Adrenal gland (tissue), 12 donors: Measurements from ENCODE around the gene SLC31A2. TPM values are rescaled to one million over a fixed set of nuclear protein-coding genes. Genes with fewer than 3 reads are reported as not detected.

Experiments used
- DNase-seq, 7 donors: peaks; one replicate each; pipeline ENCODE4 v3.0.0-alpha.2; 2019 to 2020
- H3K27ac ChIP-seq, 5 donors: fragments of 200-600 bp; sonication (generic) in 4 of 5; 1 replicate in 3 of 5; 2 replicates in 2 of 5; pipeline versions ENCODE4 v1.5.1 to v1.8.0; 2016 to 2020; ENCODE audit warnings: mild to moderate bottlenecking in 1 of 5
- H3K27me3 ChIP-seq: fragments of 200-600 bp; 2 replicates; pipeline ENCODE4 v1.8.0; 2021
- H3K36me3 ChIP-seq, 2 donors: fragments of 200-600 bp; replicated peaks in 1 of 2; 1 replicate in 1 of 2; 2 replicates in 1 of 2; pipeline versions ENCODE4 v1.5.1 to v1.8.0; 2018 to 2022
- H3K4me1 ChIP-seq, 2 donors: fragments of 200-600 bp; replicated peaks in 1 of 2; 1 replicate in 1 of 2; 2 replicates in 1 of 2; pipeline versions ENCODE4 v1.5.1 to v1.8.0; 2018 to 2021
- H3K4me3 ChIP-seq, 4 donors: fragments of 200-600 bp; sonication (generic) in 3 of 4; one replicate each; pipeline ENCODE4 v1.5.1; 2016 to 2018
- H3K9me3 ChIP-seq, 3 donors: fragments of 200-600 bp; sonication (generic) in 1 of 3; replicated peaks in 1 of 3; 1 replicate in 2 of 3; 2 replicates in 1 of 3; pipeline versions ENCODE4 v1.5.1 to v1.8.0; 2016 to 2021
- POLR2A ChIP-seq, 2 donors: fragments of 450-650 bp; IDR thresholded peaks; one replicate each; pipeline ENCODE4 v1.6.1; 2017; ENCODE audit warnings: antibody characterized with exemption in 2 of 2, mild to moderate bottlenecking in 2 of 2, moderate library complexity in 1 of 2
- WGBS, 4 donors: extraction: QIAGEN DNeasy Blood & Tissue Kit in 2 of 4; methylation state at CpG; one replicate each; pipeline versions ENCODE4 v1.1.5 to v1.1.7; 2013 to 2017; 5-methylcytosine and 5-hydroxymethylcytosine counted together
- intact Hi-C, 2 donors: fragments of 100-400 bp; cut with DNase I; formaldehyde crosslinking; loops; one replicate each; pipeline versions ENCODE4 v1.14.1 to v1.15.0; 2022 to 2023
- polyA plus RNA-seq, 3 donors: library from polyadenylated mRNA; stranded (reverse); fragments of 200-250 nt in 2 of 3; fragments of 350-450 nt in 1 of 3; fragmentation: Illumina TruSeq in 1 of 3; extraction: RNeasy Lipid Tissue Mini Kit (QIAGEN cat#74804) in 1 of 3; gene quantifications; one replicate each; pipeline ENCODE4 v1.2.3, GENCODE V29; 2013 to 2014
- total RNA-seq, 9 donors: library from RNA; depleted of rRNA in 4 of 9; stranded (reverse); fragments of >200 nt in 4 of 9; fragments of 120-200 nt in 1 of 9; fragmentation: NEBNext Ultra II Directional in 1 of 9; extraction: Animal tissue kit (Norgen Biotek cat#: 25700) in 1 of 9; gene quantifications; one replicate each; pipeline versions ENCODE4 v1.1.0 to v1.2.4, GENCODE V29; 2013 to 2023
- TF ChIP-seq, protein P1 (sequence below), 6 experiments: fragments of 450-650 bp in 4 of 6; fragments of 200-600 bp in 2 of 6; sonication (generic) in 1 of 6; IDR thresholded peaks; 1 replicate in 5 of 6; 2 replicates in 1 of 6; pipeline versions ENCODE4 v1.5.1 to v1.8.0; 2016 to 2021; ENCODE audit warnings: antibody characterized with exemption in 6 of 6, mild to moderate bottlenecking in 2 of 6, moderate library complexity in 1 of 6
- donor health status: healthy with polysubstance abuse.
- donor health status: Bipolar disorder and iron deficiency.
- donor health status: DM: yes; HTN: yes; CAD: no.
- donor health status: DM: no; HTN: no; CAD: no.
- donor health status: DM: no; HTN: no; CAD: no.
- donor health status: DM: yes; HTN: yes; CAD: no.

SLC31A2 gene
- total and polyA plus RNA-seq, 12 donors = 9.1 to 50.8 (median 20.9) TPM

- no peaks in the 10 kb centered on the region for H3K9me3 ChIP-seq
- peak overlapping the region in 1 of 5 donors; percentile 23 for H3K27ac ChIP-seq
- no peak overlapping the region for H3K4me3 ChIP-seq
- H3K4me1 ChIP-seq = no peaks in the 10 kb centered on the region
- peaks cover 0 to 74% of the 10 kb centered on the region in 2 donors for H3K36me3 ChIP-seq
- TF ChIP-seq, protein P1, sequence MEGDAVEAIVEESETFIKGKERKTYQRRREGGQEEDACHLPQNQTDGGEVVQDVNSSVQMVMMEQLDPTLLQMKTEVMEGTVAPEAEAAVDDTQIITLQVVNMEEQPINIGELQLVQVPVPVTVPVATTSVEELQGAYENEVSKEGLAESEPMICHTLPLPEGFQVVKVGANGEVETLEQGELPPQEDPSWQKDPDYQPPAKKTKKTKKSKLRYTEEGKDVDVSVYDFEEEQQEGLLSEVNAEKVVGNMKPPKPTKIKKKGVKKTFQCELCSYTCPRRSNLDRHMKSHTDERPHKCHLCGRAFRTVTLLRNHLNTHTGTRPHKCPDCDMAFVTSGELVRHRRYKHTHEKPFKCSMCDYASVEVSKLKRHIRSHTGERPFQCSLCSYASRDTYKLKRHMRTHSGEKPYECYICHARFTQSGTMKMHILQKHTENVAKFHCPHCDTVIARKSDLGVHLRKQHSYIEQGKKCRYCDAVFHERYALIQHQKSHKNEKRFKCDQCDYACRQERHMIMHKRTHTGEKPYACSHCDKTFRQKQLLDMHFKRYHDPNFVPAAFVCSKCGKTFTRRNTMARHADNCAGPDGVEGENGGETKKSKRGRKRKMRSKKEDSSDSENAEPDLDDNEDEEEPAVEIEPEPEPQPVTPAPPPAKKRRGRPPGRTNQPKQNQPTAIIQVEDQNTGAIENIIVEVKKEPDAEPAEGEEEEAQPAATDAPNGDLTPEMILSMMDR (IDR thresholded peaks at IDR 0.05) = no peak
- no peak for TF ChIP-seq POLR2A (IDR thresholded peaks at IDR 0.05)
- no peak for DNase-seq
- intact Hi-C loops = no loop called here
- no peaks in the 10 kb centered on the region for H3K27me3 ChIP-seq
- 80 to 89% (median 84%) methylated on average over 2 of the region's 2 CpGs for WGBS, 4 donors
Observed at GRCh38 chr9:113205432-113205831, 54.6 kb downstream of the SLC31A2 start.

- Histone ChIP-seq H3K4me1 (no peaks in the 10 kb centered on the region), H3K9me3 (no peaks in the 10 kb centered on the region), H3K4me3 (no peak overlapping the region), H3K27me3 (no peaks in the 10 kb centered on the region), H3K27ac (peak overlapping the region in 1 of 5 donors; percentile 23), H3K36me3 (peaks cover 0 to 74% of the 10 kb centered on the region in 2 donors)
- no peak for DNase-seq
- intact Hi-C loops = no loop called here
- 92 to 97% (median 94%) methylated on average over 1 of the region's 1 CpG for WGBS, 4 donors
- TF ChIP-seq, protein P1 (IDR thresholded peaks at IDR 0.05) = no peak
- TF ChIP-seq POLR2A (IDR thresholded peaks at IDR 0.05) = no peak
Observed at GRCh38 chr9:113205861-113206260, 55.1 kb downstream of the SLC31A2 start.

- Histone ChIP-seq H3K4me3 (no peak overlapping the region), H3K27ac (peak overlapping the region in 2 of 5 donors; percentile 53 to 59), H3K36me3 (peaks cover 0 to 46% of the 10 kb centered on the region in 2 donors), H3K9me3 (no peaks in the 10 kb centered on the region), H3K4me1 (peaks cover 0 to 18% of the 10 kb centered on the region in 2 donors), H3K27me3 (no peaks in the 10 kb centered on the region)
- DNase-seq = peak in 3 of 7 donors; percentile 31 to 38 (median 33)
- 86 to 93% (median 91%) methylated on average over 10 of the region's 10 CpGs for WGBS, 4 donors
- intact Hi-C loops = no loop called here
- TF ChIP-seq, protein P1 (IDR thresholded peaks at IDR 0.05) = no peak
- no peak for TF ChIP-seq POLR2A (IDR thresholded peaks at IDR 0.05)
Observed at GRCh38 chr9:113210815-113211214, 60.0 kb downstream of the SLC31A2 start.

Other genes with a start within 250 kb of the SLC31A2 start
- 1 to 10 TPM in 2 of 9 donors, under 1 TPM in 3, not detected in 4; 0.50 to 7.0 (median 0.81) TPM for gene ZNF883, start 138.8 kb upstream of the SLC31A2 start, total RNA-seq
- gene ZNF883, start 138.8 kb upstream of the SLC31A2 start, polyA plus RNA-seq = 1 to 10 TPM in 1 of 3 donors, under 1 TPM in 2; 0.24 to 1.8 (median 0.51) TPM
- gene ZFP37, start 94.3 kb upstream of the SLC31A2 start, total RNA-seq = 1 to 10 TPM in 7 of 9 donors, under 1 TPM in 2; 0.12 to 4.7 (median 1.9) TPM
- gene ZFP37, start 94.3 kb upstream of the SLC31A2 start, polyA plus RNA-seq = 1 to 10 TPM in 2 of 3 donors, under 1 TPM in 1; 0.64 to 2.4 (median 1.0) TPM
- 10 to 100 TPM; 22.2 to 38.1 (median 29.0) TPM for gene FKBP15, start 70.3 kb downstream of the SLC31A2 start, total RNA-seq
- gene FKBP15, start 70.3 kb downstream of the SLC31A2 start, polyA plus RNA-seq = 10 to 100 TPM; 14.1 to 30.2 (median 16.0) TPM
- 10 to 100 TPM; 19.8 to 99.5 (median 32.3) TPM for gene SLC31A1, start 70.5 kb downstream of the SLC31A2 start, total RNA-seq
- 100 to 1,000 TPM in 1 of 3 donors, 10 to 100 TPM in 2; 10.2 to 105 (median 16.3) TPM for gene SLC31A1, start 70.5 kb downstream of the SLC31A2 start, polyA plus RNA-seq
- 10 to 100 TPM; 25.7 to 44.7 (median 28.7) TPM for gene CDC26, start 124.6 kb downstream of the SLC31A2 start, total RNA-seq
- gene CDC26, start 124.6 kb downstream of the SLC31A2 start, polyA plus RNA-seq = 10 to 100 TPM; 26.7 to 63.7 (median 29.8) TPM
- 10 to 100 TPM; 14.3 to 46.3 (median 23.1) TPM for gene PRPF4, start 124.7 kb downstream of the SLC31A2 start, total RNA-seq
- gene PRPF4, start 124.7 kb downstream of the SLC31A2 start, polyA plus RNA-seq = 10 to 100 TPM in 2 of 3 donors, 1 to 10 TPM in 1; 9.6 to 37.9 (median 11.7) TPM
- gene RNF183, start 152.4 kb downstream of the SLC31A2 start, total RNA-seq = under 1 TPM in 1 of 9 donors, not detected in 8; 0.11 TPM
- under 1 TPM; 0.24 to 0.48 (median 0.29) TPM for gene RNF183, start 152.4 kb downstream of the SLC31A2 start, polyA plus RNA-seq
- gene WDR31, start 189.3 kb downstream of the SLC31A2 start, total RNA-seq = 10 to 100 TPM in 2 of 9 donors, 1 to 10 TPM in 7; 3.1 to 16.5 (median 7.0) TPM
- 10 to 100 TPM in 1 of 3 donors, 1 to 10 TPM in 2; 5.8 to 12.0 (median 9.3) TPM for gene WDR31, start 189.3 kb downstream of the SLC31A2 start, polyA plus RNA-seq
- gene BSPRY, start 198.5 kb downstream of the SLC31A2 start, total RNA-seq = 10 to 100 TPM in 2 of 9 donors, 1 to 10 TPM in 6, under 1 TPM in 1; 0.89 to 18.6 (median 5.2) TPM
- gene BSPRY, start 198.5 kb downstream of the SLC31A2 start, polyA plus RNA-seq = 1 to 10 TPM; 1.4 to 3.2 (median 1.5) TPM
- 100 to 1,000 TPM; 117 to 343 (median 208) TPM for gene HDHD3, start 226.0 kb downstream of the SLC31A2 start, total RNA-seq
- gene HDHD3, start 226.0 kb downstream of the SLC31A2 start, polyA plus RNA-seq = 100 to 1,000 TPM in 2 of 3 donors, 10 to 100 TPM in 1; 89.1 to 300 (median 180) TPM